Smooth muscle cell of trachea (primary cell): Measurements from ENCODE around the gene ARHGAP32. TPM values are rescaled to one million over a fixed set of nuclear protein-coding genes. Genes with fewer than 3 reads are reported as not detected.

Experiments used
- total RNA-seq: library from RNA; depleted of rRNA; stranded (reverse); fragments of >200 nt; gene quantifications from 2 replicates; pipeline ENCODE4 v1.2.1, GENCODE V29; 2014

The ARHGAP32 gene
- total RNA-seq = 13.2 and 14.4 TPM in 2 replicates

GRCh38 chr11:129192150-129192549, at the start of gene ARHGAP32:
Gene ARHGAP32 (minus strand): TSS chr11:129192325. CDS start chr11:129192198, 127 bp downstream.

GRCh38 chr11:128942817-128943427, 249.2 kb downstream of the ARHGAP32 start, which contains the start of gene TP53AIP1:
Gene TP53AIP1 (minus strand): TSS chr11:128942871. CDS start chr11:128937818, 5,053 bp downstream.

Other genes starting within 250 kb of the ARHGAP32 start
- 0.15 TPM in 1 of 2 replicates, not detected in the other for gene TP53AIP1, start 249.5 kb downstream of the ARHGAP32 start, total RNA-seq
- gene BARX2, start 183.5 kb upstream of the ARHGAP32 start, total RNA-seq = not detected in 2 replicates